ENCODE results near the gene HOXA11. TPM values are rescaled to one million over a fixed set of nuclear protein-coding genes. Genes with fewer than 3 reads are reported as not detected.

HOXA11 gene
- total RNA-seq, 2 donors from 2014 or later: not detected

GRCh38 chr7:27192546-27193334, 7.7 kb upstream of the HOXA11 start:
- H3K36me3 ChIP-seq: no peaks in the 10 kb centered on the region
- H3K4me1 ChIP-seq: peaks cover 0 to 36% of the 10 kb centered on the region in 2 donors
- H3K27me3 ChIP-seq: peaks cover 80 to 89% of the 10 kb centered on the region in 2 donors
- no peak for DNase-seq (ENCODE audit: low spot score)
- TF ChIP-seq, protein P1, sequence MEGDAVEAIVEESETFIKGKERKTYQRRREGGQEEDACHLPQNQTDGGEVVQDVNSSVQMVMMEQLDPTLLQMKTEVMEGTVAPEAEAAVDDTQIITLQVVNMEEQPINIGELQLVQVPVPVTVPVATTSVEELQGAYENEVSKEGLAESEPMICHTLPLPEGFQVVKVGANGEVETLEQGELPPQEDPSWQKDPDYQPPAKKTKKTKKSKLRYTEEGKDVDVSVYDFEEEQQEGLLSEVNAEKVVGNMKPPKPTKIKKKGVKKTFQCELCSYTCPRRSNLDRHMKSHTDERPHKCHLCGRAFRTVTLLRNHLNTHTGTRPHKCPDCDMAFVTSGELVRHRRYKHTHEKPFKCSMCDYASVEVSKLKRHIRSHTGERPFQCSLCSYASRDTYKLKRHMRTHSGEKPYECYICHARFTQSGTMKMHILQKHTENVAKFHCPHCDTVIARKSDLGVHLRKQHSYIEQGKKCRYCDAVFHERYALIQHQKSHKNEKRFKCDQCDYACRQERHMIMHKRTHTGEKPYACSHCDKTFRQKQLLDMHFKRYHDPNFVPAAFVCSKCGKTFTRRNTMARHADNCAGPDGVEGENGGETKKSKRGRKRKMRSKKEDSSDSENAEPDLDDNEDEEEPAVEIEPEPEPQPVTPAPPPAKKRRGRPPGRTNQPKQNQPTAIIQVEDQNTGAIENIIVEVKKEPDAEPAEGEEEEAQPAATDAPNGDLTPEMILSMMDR (IDR thresholded peaks at IDR 0.05): no peak
- H3K9me3 ChIP-seq: no peaks in the 10 kb centered on the region
- H3K4me3 ChIP-seq: peak overlapping the region in 1 of 2 donors; percentile 33
- H3K27ac ChIP-seq: no peak overlapping the region

GRCh38 chr7:27191833-27192545, 7.0 kb upstream of the HOXA11 start:
- H3K4me3 ChIP-seq: peak overlapping the region in 1 of 2 donors; percentile 33
- TF ChIP-seq, protein P1 (IDR thresholded peaks at IDR 0.05): no peak
- no peak overlapping the region for H3K27ac ChIP-seq
- no peak for DNase-seq (ENCODE audit: low spot score)
- H3K27me3 ChIP-seq: peaks cover 79 to 90% of the 10 kb centered on the region in 2 donors
- H3K4me1 ChIP-seq: peaks cover 0 to 40% of the 10 kb centered on the region in 2 donors
- H3K9me3 ChIP-seq: no peaks in the 10 kb centered on the region
- H3K36me3 ChIP-seq: no peaks in the 10 kb centered on the region

DNA sequence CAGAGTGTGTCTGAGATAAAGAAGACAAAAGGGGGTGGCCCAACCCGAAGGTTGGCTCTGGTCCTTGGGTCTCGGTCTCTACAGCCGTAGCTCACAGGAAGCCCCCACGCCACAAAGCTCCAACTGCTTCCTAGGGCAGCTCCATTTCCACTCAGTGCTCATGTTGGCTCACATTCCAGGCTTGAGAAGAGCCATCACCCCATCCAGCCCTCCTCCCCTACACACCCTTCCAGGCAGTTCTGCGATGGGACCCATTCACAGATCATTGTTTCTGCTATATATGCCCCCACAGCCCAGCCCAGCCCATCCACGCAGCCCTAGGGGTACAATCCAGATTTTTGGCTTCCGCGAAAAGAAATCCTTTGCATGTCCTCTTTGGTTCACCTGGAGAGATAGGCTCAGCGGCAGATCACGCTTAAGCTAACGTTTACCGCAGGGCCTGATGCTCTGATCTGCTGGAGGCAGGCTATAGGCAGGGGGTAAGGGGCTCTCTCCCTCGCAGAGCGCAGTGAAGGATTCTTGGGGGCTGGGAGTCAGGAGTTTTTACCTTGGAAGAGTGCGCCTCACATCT, 6.2 kb upstream of the HOXA11 start:
- Histone ChIP-seq H3K36me3 (no peaks in the 10 kb centered on the region), H3K27me3 (peaks cover 73 to 93% of the 10 kb centered on the region in 2 donors), H3K9me3 (no peaks in the 10 kb centered on the region), H3K27ac (no peak overlapping the region), H3K4me3 (no peak overlapping the region), H3K4me1 (peaks cover 0 to 40% of the 10 kb centered on the region in 2 donors)
- no peak for DNase-seq (ENCODE audit: low spot score)
- TF ChIP-seq, protein P1 (IDR thresholded peaks at IDR 0.05): no peak

DNA sequence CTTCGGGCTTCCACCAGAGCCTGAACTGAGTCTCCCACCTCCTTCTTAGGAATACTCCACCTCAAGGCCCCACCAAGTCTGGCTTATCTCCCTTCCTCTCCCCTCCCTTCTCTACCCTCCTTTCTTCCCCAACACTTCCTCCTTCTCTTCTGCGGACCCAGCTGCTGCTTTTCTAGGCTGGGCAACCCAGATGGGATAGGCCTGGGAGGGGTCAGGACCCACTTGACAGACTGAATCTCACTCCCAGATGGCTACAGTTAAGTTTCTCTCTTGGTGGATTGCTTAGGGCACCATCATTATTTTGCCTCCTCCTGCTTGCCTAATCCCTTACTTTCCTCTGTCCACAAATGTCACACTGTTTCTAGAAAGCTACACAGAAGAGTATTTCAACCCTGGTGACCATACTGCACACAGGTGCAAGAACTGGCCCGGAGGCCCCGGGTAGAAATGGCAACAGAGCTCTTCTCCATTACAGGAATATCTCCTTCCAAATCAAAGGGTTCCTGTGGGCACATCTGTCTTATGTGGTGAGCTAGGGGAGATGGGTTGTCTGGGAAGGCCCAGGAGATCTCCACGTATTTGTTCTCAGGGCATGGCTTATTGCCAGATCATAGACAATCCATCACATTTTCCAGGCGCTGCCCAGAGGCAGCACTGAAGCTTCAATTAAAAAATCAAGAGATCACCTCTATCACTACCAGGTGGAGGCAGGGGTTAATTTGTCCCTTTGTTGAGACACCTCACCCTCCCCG, 5.1 kb upstream of the HOXA11 start:
- no peaks in the 10 kb centered on the region for H3K36me3 ChIP-seq
- peaks cover 74 to 96% of the 10 kb centered on the region in 2 donors for H3K27me3 ChIP-seq
- no peak overlapping the region for H3K4me3 ChIP-seq
- H3K27ac ChIP-seq: no peak overlapping the region
- no peak for DNase-seq (ENCODE audit: low spot score)
- peaks cover 0 to 49% of the 10 kb centered on the region in 2 donors for H3K4me1 ChIP-seq
- TF ChIP-seq, protein P1 (IDR thresholded peaks at IDR 0.05): no peak
- H3K9me3 ChIP-seq: no peaks in the 10 kb centered on the region

GRCh38 chr7:27189295-27189996, 4.4 kb upstream of the HOXA11 start:
- no peaks in the 10 kb centered on the region for H3K36me3 ChIP-seq
- no peak overlapping the region for H3K27ac ChIP-seq
- peak overlapping the region in 1 of 2 donors; percentile 27 for H3K4me3 ChIP-seq
- no peaks in the 10 kb centered on the region for H3K9me3 ChIP-seq
- DNase-seq (ENCODE audit: low spot score): no peak
- TF ChIP-seq, protein P1 (IDR thresholded peaks at IDR 0.05): no peak
- peaks cover 0 to 56% of the 10 kb centered on the region in 2 donors for H3K4me1 ChIP-seq
- peaks cover 77 to 96% of the 10 kb centered on the region in 2 donors for H3K27me3 ChIP-seq
